Measurements from ENCODE around the gene IST1.

- no peak for TF ChIP-seq YY1 (IDR thresholded peaks at IDR 0.05; ENCODE audit: low read depth)
- no peak for TF ChIP-seq EP300 (IDR thresholded peaks at IDR 0.05; ENCODE audit: borderline replicate concordance)
- TF ChIP-seq, protein P1, sequence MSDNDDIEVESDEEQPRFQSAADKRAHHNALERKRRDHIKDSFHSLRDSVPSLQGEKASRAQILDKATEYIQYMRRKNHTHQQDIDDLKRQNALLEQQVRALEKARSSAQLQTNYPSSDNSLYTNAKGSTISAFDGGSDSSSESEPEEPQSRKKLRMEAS (IDR thresholded peaks at IDR 0.05): no peak
- TF ChIP-seq TEAD4 (IDR thresholded peaks at IDR 0.05): no peak
- TF ChIP-seq RAD21 (IDR thresholded peaks at IDR 0.05; ENCODE audit: low read depth): no peak
- TF ChIP-seq USF1 (IDR thresholded peaks at IDR 0.05): no peak
- no peak for TF ChIP-seq CREB1 (IDR thresholded peaks at IDR 0.05; ENCODE audit: low read depth)
- no peak for TF ChIP-seq FOXM1 (IDR thresholded peaks at IDR 0.05; ENCODE audit: borderline replicate concordance, low read depth)
Measured at GRCh38 chr16:71917900-71918299, 22.6 kb downstream of the IST1 start.
